SK-N-SH treated with all-trans-retinoic acid at 6 μM for 48 hours (cell line): Measurements from ENCODE around the gene CAMKK2.

Experiments used
- ARNTL ChIP-seq: fragments of 450-650 bp; formaldehyde crosslinking; IDR thresholded peaks from 2 replicates; pipeline ENCODE4 v1.5.0; 2020; ENCODE audit warnings: low read depth, mild to moderate bottlenecking, moderate library complexity, borderline replicate concordance
- PATZ1 ChIP-seq: fragments of 250-450 bp; sonication (Bioruptor Pico); IDR thresholded peaks from 2 replicates; pipeline ENCODE4 v1.8.0; 2020; ENCODE audit warnings: mild to moderate bottlenecking, moderate library complexity, borderline replicate concordance
- POU6F1 ChIP-seq: fragments of 250-450 bp; sonication (Bioruptor Pico); IDR thresholded peaks from 2 replicates; pipeline ENCODE4 v1.8.0; 2021; ENCODE audit warnings: low read depth, mild to moderate bottlenecking, moderate library complexity, borderline replicate concordance
- SNAI2 ChIP-seq: fragments of 250-450 bp; sonication (Bioruptor Pico); IDR thresholded peaks from 2 replicates; pipeline ENCODE4 v1.5.0; 2020; ENCODE audit warnings: mild to moderate bottlenecking, moderate library complexity
- TCF4 ChIP-seq: fragments of 250-450 bp; sonication (Bioruptor Pico); IDR thresholded peaks from 2 replicates; pipeline ENCODE4 v1.8.0; 2021; ENCODE audit warnings: mild to moderate bottlenecking, moderate library complexity, borderline replicate concordance
- TOX ChIP-seq: fragments of 250-450 bp; sonication (Bioruptor Pico); IDR thresholded peaks from 2 replicates; pipeline ENCODE4 v1.8.0; 2021; ENCODE audit warnings: mild to moderate bottlenecking, moderate library complexity, borderline replicate concordance
- ZFP30 ChIP-seq: fragments of 450-650 bp; formaldehyde crosslinking; IDR thresholded peaks from 2 replicates; pipeline ENCODE4 v1.5.0; 2022; ENCODE audit warnings: mild to moderate bottlenecking, moderate library complexity
- ZNF565 ChIP-seq: fragments of 450-650 bp; formaldehyde crosslinking; conservative IDR thresholded peaks from 2 replicates; pipeline ENCODE4 v1.5.0; 2020; ENCODE audit warnings: low read depth, mild to moderate bottlenecking, moderate library complexity
- ZNF8 ChIP-seq: fragments of 450-650 bp; formaldehyde crosslinking; IDR thresholded peaks from 2 replicates; pipeline ENCODE4 v1.5.0; 2020; ENCODE audit warnings: mild to moderate bottlenecking, moderate library complexity

GRCh38 chr12:121323908-121324307, 27.4 kb upstream of the CAMKK2 start:
- no peak for TF ChIP-seq TCF4 (CRISPR knock-in tag)
- no peak for TF ChIP-seq ZNF565 (CRISPR knock-in tag)
- no peak for TF ChIP-seq SNAI2 (CRISPR knock-in tag)
- no peak for TF ChIP-seq PATZ1 (CRISPR knock-in tag)
- TF ChIP-seq POU6F1 (CRISPR knock-in tag) = no peak
- no peak for TF ChIP-seq ZFP30 (CRISPR knock-in tag)
- TF ChIP-seq TOX (CRISPR knock-in tag) = no peak
- no peak for TF ChIP-seq ZNF8 (CRISPR knock-in tag)
- TF ChIP-seq ARNTL = no peak
